Lower leg skin (tissue), 3 donors: Measurements from ENCODE around the gene FILIP1L.

Experiments used
- CTCF ChIP-seq, 3 donors: fragments of 450-650 bp; IDR thresholded peaks; one replicate each; pipeline ENCODE4 v1.5.1; 2016; ENCODE audit warnings: antibody characterized with exemption in 3 of 3, mild to moderate bottlenecking in 3 of 3, moderate library complexity in 2 of 3
- POLR2A ChIP-seq, 2 donors: fragments of 450-650 bp; IDR thresholded peaks; one replicate each; pipeline ENCODE4 v1.6.1; 2016 to 2017; ENCODE audit warnings: antibody characterized with exemption in 2 of 2, mild to moderate bottlenecking in 1 of 2, moderate library complexity in 1 of 2

GRCh38 chr3:100003609-100004503, 110.4 kb downstream of the FILIP1L start:
- no peak for TF ChIP-seq CTCF (IDR thresholded peaks at IDR 0.05)
- no peak for TF ChIP-seq POLR2A (IDR thresholded peaks at IDR 0.05)
